GM19438 (cell line): ENCODE measurements around the gene BATF2.

ENCODE experiments used
- ATAC-seq: cut with Tn5 transposase; IDR thresholded peaks from one replicate; pipeline ENCODE4 v1.9.1; 2021; ENCODE audit warnings: low read depth; ENCODE audit not compliant: unreplicated experiment

The BATF2 gene

DNA sequence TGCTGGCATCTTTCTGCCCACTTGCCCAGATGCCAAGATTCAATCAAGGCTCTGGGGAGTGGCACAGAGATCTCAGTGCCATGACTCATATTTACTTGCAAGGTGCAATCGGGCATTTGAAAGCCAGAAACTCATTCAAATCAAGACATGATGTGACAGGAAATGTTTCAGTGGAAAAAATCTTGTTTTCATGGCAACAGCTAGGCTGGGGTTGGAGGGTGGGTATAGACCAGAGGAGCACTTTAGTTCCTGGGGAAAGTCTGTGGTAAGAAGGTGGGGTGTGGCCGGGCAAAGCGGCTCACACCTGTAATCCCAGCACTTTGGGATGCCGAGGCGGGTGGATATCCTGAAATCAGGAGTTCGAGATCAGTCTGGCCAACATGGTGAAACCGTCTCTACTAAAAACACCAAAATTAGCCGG, 26.0 kb downstream of the BATF2 start:
- ATAC-seq, result no peak

DNA sequence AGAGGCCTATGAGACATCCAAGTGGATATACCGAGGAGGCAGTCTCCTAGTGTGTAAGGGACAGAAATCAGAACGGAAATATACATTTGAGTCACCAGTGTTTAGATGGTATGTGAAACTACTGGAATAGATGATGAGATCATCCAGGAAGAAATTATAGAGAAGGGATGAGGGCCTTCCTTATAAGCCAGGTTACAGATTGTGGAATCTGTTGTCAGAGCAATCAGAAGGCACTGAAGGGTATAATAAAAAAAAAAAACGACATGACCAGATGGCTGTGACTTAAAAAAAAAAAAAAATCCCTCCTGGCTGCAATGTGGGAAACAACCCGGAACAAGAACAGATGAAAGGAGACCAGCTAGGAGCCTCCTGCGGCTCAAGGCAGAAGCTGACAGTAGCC, 27.6 kb downstream of the BATF2 start:
- no peak for ATAC-seq

DNA sequence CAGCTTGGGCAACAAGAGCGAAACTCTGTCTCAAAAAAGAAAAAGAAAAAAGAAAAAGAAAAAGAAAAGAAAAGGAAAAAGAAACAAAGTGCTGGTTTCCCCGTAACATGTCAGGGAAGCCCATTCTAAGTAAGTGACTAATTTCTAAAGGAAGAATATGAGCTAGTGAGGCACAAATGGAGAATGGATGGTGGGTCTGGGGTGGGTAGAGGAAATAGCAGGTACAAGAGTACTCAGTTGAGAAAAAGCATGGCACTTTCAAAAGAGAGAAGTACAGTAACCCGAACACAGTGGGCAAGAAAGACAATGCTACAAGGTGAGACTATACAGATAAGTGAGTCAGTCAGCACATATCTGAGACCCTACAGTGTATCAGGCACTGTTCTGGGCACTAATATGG, 29.4 kb downstream of the BATF2 start:
- no peak for ATAC-seq

DNA sequence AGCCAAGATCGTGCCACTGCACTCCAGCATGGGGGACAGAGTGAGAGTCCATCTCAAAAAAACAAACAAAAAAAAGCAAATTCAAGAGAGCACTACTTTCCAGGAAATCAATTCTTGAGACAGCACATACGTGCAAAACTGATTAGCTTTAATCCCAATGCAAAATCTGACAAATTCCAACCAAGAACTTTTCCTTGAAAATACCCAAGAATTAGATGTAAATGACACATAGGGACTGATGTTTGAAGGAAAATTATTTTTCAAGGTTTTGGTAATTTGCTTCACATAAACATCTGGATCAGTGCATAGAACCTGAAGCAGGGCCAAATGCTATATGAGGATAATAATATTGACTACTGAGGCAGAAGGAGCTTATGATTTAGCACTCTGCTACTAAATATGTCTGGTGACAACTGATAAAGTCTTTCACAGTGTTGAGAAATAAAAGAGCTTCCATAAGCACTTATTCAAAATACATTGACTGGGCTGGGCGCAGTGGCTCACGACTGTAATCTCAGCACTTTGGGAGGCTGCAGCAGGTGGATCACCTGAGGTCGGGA, 33.6 kb downstream of the BATF2 start:
- no peak for ATAC-seq

DNA sequence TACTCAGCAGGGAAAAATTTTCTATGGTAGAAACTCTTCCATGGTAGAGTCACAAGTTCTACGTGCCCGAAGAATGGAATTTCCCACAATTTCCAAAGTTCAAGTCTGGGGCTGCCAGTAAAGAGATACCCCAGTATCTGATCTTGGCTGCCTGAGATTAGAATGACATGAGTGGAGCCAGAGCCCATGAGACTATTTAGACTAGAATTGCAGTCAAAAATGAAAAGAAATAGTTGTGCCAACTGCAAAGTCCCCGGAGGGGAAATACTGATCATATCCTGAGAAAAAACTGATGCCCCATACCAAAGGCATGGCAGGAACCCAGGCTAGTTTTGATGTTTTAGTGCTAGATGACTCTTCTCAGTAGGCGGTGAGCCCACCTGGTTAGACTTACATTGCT, 36.1 kb downstream of the BATF2 start:
- ATAC-seq, result no peak

DNA sequence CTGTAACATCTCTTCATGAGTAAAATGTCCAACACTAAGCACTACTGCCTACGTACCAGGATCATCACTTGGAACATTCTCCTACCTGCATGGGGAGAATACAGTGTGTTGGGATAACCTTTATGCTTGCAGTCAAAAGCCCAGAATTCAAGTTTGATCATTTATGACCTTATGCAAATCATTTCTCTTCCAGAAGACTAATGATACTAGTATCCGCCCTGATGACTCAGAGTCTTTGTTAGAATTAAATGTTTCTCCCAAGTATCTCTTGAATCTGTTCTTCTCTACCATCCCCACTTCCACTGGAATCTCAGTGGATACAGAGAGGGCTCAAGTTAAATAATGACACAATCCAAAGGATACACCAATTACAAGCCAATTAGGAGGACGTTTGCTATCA, 37.3 kb downstream of the BATF2 start:
- no peak for ATAC-seq

DNA sequence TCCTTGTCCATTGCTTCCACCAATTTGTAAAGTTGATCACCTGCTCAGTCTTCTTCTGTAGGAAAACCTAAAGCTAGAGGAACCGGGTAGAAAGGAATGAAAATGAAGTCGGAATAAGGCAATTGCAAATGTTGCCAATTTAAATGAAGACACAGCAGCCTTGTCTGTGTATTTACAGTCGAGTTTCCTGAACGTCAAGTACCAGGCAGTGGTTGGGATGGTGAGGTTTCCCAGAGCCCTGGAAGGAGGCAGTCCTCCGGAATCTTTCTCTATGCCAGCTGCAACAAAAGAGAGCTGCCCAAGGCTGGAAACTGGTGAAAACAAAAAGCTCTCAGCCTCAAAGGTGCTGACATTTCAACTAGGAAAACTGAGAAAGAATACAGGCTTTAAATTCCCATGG, 42.6 kb downstream of the BATF2 start:
- ATAC-seq, result no peak

DNA sequence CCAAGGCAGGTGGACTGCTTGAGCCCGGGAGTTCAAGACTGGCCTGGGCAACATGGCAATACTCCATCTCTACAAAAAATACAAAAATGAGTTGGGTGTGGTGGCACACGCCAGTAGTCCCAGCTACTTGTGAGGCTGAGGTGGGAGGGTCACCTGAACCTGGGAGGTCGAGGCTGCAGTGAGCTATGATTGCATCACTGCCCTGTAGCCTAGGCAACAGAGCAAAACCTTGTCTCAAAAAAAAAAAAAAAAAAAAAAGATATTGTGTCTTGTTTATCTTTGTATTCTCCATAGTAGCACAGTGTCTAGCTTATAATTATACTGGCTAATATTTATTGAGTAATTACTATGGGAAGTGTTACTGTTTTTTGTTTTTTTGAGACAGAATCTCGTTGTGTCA, 45.2 kb downstream of the BATF2 start:
- ATAC-seq, result no peak

DNA sequence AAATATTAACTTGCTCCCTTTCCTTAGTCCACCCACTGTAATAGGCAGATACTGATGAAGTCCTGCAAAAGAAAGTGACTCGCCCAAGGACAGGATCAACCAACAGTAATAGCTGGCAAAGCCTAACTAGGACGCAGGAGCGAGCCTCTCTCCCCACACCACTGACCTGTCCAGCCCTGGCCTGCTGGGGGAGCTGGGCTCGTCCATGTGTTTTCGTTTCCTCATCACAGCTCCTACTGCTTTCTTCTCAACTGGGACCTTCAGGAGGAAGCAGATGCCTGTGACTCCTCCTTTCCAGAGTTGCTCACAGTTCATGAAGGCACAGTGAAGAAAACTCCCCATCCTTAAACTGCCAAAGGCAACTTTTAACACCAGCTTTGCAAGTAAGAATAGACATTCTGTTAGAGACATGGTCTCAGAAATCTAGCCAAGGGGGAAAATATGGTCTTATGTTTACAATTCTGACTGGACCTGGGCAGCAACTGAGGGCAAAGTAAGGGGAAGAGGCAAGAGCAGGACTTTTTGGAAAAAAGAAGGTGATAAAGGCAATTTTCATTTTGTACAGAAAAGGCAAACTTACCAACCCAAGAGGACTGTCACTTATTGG, 49.5 kb downstream of the BATF2 start:
- ATAC-seq, result no peak
